CD4-positive, alpha-beta T cell treated with Interleukin-4 for 4 hours (primary cell): ENCODE results near the gene EGLN1.

Experiments
- DNase-seq: peaks from one replicate; pipeline ENCODE4 v3.0.0-alpha.2; 2020

Gene EGLN1

DNA sequence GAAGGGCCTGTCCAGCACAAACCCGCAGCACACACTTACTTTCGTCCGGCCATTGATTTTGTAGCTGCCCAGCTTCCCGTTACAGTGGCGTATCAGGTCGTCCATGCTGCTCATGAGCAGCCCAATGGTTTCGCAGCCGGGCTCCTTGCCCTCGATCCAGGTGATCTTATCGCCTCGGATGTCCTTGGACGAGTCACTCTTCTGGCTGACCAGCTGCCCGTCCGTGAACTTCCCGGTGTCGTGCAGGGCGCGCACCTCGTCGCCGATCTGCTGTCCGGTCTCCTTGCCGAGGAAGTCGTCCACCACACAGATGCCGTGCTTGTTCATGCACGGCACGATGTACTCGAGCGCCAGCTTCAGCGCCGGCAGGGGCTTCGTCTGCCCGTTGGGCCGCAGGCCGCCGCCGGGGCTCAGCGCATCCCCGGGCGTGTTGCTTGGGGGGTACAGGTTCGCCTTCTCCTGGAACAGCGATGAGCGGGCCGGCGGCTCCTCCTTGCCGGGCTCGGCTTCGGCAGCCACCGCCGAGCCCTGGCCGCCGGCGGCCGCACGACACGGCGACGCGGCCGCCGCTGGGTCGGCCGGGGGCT lies 1.0 kb downstream of the EGLN1 start:
- DNase-seq: peak; percentile 19

DNA sequence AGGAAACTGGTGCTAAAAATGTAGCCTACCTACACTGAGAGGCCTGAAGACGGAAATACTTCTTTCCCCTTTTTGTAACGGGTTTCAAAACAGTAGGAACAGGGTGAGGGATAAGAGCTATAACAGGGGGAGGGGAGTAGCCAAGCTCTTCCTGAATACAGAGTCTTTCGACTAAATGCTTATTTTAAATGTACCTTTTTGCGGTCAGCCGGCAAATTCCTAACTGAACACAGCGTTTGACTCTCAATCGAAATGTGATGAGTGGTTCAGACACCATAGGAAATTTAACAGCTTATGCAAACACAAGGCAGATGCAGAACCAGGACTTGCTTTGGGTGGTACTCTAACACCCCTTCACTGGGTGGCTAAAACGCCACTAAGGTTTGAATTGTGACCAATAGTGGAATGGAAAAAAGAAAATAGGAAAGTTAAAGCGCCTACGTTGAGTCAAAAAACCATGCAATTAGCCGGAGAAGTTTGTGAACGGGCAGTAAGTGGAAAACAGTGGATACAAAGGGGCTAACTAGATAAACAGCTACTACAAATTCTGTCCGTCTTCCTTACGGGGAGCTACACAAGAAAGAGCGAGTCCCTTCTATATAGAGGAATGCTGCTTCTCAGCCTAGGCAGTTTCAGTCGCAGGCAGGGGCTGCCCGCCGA lies 1.7 kb downstream of the EGLN1 start:
- no peak for DNase-seq

DNA sequence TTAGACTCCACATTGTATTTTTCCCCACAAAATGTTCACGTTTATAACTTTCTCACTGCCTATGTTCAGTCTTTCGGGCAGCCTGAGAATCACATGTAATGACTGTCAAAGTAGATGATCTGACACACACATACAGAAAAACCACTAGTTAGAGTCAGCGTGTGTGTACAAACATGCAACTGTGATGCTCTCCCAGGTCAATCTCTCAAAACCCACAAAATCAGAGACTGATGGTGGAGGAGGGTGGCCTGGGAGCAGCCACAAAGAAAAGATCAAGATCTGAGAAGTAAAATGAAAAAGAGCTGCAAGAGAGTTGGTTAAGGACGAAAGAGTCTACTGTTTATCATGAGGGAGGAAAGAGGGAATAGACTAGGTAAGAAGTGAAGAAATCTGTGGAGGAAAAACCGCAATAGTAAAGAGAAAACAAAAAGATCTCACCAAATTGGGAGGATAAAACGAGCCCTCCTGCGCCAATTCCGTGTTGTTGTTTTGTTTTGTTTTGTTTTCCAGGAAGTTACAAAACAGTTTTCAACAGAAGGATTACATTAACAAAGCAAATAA lies 2.3 kb downstream of the EGLN1 start:
- no peak for DNase-seq

DNA sequence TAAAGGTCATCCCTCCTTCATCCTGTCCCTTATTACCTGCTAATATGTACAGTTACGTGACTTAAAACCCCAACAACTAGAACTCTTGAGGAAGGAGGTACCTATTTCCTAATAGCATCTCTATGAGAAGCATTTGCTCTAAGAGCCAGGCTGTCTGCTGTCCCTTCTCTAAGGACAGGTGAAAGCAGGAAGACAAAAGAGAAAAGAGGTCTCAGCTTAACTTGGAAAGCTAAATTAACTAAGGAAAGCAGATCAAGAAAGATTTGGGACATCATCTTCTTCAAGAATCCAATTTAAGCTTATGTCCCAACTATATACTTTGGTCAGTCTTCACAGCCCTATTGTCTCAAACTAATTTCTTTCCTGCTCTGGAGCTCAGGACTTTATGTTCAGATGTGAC lies 2.9 kb downstream of the EGLN1 start:
- no peak for DNase-seq

DNA sequence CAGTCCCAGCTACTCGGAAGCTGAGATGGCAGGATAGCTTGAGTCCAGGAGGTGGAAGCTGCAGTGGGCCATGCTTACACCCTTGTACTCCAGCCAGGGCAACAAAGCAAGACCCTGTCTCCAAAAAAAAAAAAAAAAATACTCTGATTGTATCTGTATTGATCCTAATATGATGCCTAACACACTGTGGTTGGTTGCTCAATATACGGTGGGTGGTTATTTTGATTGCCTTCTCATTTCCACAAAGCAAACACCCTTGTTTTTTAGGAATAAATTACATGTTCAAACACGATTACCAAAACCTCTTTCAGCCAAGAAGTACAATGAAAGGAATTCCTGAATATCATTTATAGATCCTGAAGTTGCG lies 3.4 kb downstream of the EGLN1 start:
- no peak for DNase-seq

DNA sequence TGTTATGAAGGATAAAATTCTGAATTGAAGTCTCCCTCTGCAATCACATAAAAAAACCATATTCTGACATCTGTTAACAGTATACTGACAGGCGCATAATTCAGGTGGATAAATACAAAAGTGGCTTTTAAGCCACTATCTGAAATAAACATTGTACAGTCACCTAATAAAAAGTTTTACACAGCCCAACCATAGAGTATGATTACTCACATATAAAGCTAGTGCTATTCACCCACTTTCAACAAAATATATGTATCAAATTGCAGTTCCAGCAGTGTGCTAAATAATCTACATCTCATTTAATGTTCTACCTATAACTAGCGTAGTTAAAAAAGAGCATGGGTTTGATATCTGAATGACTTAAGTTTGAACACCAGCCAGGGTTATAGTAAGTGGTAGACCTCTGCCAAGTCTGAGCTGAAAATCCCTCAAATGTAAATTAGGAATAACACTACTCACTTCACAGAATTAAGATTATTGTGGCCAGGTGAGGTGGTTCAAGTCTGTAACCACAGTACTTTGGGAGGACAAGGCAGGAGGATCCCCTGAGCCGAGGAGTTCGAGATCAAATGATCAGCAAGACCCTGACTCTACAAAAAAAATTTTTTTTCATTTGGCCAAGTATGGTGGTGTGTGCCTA lies 3.9 kb downstream of the EGLN1 start:
- DNase-seq: no peak

DNA sequence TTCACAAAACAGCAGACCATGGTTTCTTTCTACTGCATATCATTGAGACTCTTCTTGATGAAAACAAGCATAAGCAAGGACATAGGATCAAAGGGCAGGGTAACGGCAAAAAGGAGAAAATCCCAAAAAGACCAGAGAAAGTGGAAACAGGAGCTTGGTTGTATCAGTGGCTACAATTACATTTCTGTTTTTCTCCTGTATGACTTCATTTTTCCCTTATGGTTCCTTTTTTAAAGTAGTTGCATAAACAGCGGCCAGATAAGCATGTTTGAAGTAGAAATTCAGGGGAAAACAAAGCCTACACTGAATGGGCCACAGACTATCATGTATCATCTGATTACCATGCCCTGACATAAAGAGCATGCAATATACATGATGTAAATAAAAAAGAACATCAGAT lies 4.6 kb downstream of the EGLN1 start:
- DNase-seq: no peak

DNA sequence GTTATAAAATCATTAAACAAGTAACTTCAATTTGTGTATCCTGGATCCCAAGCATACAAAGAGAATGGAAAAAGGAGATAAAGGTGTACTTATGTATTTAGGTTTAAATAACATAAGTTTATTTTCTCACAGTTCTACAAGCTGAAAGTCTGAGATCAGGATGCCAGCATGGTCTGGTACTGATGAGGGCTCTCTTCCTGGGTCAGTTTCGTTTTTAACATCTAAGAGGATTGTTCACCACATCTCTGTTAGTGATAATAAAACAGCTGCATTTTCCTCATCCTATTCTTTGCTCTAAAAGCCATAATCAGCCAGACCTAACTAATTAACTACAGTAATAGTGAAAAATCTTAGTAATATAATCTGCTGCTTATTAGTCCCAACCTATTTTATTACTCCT lies 5.2 kb downstream of the EGLN1 start:
- DNase-seq: no peak

DNA sequence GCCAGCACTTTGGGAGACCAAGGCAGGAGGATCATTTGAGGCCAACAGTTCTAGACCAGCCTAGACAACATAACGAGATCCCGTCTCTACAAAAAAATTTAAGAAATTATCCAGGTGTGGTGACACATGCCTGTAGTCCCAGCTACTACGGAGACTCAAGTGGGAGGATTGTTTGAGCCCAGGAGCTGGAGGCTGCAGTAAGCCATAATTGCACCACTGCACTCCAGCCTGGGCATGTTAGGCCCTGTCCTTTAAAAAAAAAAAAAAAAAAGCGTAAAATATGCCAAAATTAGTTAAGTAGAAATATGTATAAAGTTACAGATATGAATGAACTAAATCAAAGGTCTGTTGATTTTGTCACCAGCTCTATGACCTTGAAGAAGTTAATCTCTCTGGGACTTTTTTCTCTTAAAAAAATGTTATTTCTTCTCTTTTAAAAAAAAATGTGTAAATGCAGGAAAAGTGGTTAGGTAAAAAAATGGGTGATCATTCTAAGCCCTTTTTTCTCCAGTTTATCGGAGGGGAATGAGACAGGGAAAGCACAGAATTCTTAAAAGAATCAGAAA lies 7.0 kb downstream of the EGLN1 start:
- DNase-seq: no peak

DNA sequence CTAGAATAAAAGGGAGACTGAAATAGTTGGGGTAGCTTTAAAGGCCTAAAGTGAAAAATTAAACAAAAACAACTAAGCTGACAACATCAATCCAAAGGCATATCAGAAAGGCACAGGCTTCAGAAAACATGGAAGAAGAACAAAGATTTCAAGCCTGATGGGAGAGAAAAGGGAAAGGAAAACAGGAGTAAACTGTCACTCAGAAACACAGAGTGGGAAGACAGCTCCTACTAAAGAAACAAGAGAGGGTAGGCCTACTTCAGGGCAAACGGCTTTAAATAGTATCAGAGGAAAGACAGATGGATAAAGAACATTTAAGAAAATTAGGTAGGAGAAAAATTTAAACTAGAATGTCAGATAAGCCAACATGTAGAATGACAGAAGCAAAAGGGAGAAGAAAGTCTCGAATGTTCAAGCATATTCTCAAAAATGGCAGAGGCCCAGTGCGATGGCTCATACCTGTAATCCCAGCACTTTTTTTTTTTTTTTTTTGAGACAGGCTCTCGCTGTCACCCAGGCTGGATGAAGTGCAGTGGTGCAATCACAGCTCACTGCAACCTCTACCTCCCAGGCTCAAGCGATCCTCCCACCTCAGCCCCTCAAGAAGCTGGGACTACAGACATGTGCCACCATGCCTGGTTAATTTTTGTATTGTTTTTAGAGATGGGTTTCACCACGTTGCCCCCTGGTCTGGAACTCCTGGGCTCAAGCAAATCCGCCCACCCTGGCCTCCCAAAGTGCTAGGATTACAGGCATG lies 7.6 kb downstream of the EGLN1 start:
- DNase-seq: no peak

DNA sequence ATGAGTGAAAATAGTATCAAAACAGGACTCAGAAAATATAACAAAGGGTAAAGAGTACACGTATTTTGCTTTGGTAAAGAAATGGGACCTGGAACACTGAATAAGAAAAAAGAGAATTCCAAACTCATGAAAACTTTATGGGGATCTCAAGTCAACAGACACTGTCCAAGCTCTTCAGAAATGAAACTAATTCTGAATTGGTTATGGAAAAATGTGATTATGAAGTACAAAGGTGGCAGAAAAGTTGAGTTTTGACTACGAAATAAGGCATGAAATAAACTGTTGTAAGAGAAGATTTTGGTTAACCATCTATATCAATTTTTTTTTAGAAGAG lies 8.4 kb downstream of the EGLN1 start:
- DNase-seq: no peak

DNA sequence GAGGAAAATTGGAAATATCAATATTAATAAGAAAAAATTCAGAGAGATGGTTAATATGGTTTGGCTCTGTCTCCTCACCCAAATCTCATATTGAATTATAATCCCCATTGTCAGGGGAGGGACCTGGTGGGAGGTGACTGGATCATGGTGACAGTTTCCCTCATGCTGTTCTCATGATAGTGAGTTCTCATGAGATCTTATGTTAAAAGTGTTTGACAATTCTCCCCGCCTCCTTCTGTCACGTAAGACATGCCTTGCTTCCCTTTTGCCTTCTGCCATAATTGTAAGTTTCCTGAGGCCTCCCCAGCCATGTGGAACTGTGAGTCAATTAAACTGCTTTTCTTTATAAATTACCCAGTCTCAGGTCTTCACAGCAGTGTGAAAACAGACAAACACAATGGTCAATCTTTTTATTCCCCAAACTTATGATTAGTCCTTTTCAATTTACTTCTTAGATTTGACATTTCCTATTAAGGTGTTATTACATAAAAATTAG lies 11.0 kb downstream of the EGLN1 start:
- DNase-seq: no peak

DNA sequence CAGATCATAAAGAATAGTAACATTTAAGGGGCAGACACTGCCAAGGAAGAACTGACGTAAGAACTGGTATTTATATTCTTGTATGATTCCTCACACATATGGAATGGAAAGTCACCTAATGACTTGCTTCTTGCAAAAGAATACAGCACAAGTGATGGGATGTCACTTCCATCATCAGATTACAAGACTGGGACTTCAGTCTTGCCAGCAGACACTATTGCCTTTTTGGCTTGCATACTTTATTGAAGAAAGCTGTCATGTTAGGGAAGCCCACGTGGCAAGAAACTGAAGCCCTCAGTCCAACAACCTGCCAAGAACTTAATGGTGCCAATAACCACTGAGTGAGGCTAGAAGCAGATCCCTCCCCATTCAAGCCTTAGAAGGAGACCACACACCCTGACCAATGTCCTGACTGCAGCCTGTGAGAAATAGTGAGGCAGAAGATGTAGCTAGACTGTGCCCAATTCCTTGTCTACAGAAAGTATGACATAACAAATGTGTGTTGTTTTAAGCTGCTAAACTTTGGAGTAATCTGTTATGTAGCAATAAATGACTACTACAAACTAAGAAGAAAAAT lies 12.0 kb downstream of the EGLN1 start:
- DNase-seq: no peak

DNA sequence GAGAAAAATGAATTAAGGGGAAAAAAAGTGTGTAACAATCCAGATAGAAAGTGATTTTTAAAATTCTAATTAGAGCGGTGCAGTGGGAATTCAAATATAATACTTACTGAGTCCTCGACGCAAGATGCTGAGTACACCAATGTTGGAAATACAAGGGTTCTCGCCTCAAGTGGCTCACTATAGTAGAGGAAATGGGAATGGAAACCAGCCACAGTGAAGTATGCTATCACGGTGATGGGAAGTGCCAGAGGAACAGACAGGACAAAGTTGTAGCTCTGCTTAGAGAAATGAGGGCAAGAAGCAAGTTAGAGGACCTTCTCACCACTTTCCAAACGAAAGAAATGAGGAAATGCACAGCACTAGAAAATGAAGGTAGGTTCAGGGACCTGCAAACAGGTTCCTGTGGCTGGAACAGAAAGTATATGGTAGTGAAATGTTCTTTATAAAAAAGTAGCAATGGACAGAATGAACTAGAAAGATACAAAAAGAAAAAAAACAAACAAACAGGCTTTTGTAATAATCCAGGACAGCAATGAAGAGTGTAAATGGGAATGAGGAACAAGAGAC lies 13.5 kb downstream of the EGLN1 start:
- DNase-seq: no peak

DNA sequence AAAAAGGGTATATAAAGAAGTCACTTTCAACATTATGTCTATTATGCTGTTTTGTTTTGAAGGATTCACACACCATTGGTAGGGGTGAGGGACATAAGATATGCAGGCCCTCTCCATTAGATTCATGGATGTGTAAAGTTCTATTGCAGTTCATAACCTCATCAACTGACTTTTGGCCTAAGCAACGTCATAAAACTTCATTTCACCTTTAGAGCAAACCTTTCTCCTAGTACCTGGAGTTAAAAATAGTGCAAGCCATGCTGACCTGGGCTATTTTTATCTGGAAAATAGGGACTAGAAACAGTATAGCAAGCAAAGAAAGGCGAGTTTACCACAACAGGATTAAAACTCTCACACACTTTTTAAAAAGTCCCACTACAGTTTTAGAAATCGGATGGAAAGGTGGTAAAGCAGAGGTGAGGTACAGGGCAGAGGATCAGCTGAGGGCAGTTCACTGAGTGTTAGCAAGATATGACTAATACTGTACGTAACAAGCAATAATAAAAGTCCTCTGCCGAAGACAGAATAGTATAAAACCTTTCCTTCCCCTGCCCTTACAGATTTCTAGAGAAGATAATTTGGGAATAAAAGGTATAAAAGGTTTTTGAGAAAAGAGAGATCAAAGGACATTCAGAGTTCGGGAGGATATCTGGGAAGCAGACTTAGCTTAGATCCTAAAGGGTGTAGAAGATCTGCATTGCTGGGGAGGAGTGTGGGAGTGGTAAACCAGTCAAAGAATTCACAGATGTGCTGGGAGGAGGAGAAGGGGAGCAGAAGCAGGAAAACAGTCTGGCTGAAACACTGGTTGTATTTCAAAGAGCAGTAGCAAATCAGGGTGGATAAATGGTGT lies 14.3 kb downstream of the EGLN1 start:
- no peak for DNase-seq

DNA sequence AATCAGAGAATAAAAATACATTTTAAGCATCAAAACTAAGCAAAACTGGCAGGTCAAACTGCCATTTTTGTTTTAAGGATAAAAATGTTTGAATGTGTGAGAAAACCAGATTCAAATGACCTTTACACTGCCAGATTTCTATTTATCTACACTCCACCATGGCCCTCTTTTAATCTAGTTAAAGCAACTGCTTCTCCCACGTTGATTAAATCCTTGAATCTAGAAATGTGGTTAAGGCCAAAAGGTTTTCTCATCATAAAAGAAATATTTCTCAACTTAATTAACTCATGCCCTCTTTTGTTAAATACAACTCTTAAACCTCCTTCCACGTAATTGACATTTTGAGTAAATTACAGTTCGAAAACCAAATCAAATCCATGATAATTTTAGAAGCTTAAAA lies 15.0 kb downstream of the EGLN1 start:
- no peak for DNase-seq

DNA sequence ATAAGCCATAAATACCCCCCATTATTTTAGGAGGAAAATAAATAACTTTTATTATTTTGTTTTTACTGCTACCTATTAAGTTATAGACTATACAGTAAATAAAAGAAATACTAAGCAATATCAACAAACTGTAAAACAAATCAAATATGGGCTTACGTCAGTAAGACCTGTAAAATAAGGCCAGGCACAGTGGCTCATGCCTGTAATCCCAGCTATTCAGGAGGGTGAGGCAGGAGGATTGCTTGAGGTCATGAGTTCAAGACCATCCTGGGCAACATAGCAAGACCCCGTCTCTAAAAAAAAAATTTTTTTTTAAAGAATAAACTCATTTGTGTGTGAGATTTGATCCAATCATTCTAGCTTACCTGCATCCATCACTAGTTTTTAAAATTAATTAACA lies 17.8 kb downstream of the EGLN1 start:
- DNase-seq: no peak

DNA sequence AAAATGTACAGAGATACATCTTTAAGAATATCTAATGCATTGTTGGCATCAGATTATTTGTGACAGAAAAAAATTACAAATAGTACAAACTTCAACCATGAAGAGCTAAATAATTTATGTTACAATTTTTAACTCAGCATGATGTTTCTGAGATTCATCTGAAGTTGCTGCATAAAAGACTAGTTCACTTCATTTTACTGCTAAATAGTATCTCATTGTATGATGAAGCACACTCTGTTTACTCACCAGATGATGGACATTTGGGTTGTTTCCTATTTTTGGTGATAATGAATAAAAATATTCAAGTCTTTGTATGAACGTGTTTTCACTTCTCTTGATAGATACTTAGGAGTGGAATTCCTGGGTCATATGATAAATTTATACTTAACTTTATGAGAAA lies 20.6 kb downstream of the EGLN1 start:
- no peak for DNase-seq

DNA sequence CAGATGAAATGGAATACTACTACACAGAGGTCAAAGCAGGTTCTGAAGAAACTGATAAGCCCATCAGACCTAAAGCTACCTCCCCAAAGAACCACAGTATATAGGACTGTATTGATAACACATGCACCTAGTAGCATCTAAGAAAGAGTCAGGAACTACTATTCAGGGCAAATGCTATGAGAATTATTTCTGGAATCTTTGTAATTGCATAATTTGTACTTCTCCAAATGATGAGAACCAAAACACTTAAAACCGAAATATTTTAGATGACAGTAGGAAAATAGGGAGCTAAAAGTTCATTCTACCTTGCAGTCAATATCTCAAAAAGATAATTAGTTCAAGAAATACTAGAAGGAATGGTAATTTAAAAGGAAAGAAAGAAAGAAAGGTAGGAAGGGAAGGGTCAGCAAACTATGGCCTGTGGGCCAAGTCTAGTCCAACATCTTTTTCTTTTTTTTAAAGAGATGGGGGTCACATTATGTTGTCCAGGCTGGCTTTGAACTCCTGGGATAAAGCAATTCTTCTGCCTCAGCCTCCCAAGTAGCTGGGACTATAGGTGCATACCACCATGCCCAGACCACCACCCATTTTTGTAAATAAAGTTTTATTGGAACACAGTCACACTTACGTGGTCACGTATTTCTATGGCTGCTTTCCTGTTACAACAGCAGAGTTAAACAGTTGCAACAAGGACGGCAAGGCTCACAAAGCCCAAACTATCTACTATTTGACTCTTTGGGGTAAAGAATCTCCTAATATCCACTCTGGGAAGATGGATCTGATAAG lies 24.0 kb downstream of the EGLN1 start:
- DNase-seq: no peak

DNA sequence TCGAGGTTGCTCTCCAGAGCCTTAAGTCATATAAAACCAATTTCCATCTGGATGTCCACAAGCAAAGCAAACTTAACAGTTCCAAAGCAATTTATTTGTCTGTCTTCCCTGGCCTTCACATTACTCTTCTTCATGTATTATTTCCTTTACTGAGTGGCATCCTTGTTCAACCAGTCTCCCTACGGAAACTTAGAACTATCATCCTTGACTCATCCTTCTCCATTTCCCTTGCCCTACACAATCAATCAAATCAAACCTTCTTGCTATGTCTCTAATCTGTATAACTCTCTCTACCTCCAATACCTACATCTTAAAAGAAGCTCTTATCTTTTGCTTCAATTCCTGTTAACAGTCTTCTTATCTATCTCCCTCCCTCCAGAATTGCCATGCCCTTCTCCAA lies 25.4 kb downstream of the EGLN1 start:
- no peak for DNase-seq

DNA sequence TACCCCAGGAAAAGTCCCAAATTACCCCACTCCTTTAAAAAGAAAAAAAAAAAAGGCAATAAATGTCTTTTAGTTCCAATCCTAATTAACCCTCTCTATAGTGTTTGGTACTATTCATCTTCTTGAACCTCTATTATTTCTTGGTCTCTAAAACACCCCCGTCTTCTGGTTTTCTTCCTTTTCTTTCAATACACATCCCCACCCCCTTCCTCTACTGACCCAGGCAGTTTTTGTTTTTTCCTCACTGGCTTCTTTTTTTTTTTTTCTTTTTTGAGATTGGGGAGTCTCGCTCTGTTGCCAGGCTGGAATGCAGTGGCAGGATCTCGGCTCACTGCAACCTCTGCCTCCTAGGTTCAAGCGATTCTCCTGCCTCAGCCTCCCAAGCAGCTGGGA lies 26.1 kb downstream of the EGLN1 start:
- no peak for DNase-seq
